HG02973 (cell line): ENCODE measurements around the gene PDCD4.

Experiments
- ATAC-seq: cut with Tn5 transposase; IDR thresholded peaks from one replicate; pipeline ENCODE4 v1.9.1; 2021; ENCODE audit warnings: moderate library complexity; ENCODE audit not compliant: unreplicated experiment

Gene PDCD4

GRCh38 chr10:110841767-110842267 lies 29.9 kb upstream of the PDCD4 start:
- peak; percentile 58 for ATAC-seq

GRCh38 chr10:110842326-110842904 lies 29.3 kb upstream of the PDCD4 start:
- ATAC-seq: no peak

- peak; percentile 69 for ATAC-seq
Measured at GRCh38 chr10:110843031-110843430, 28.7 kb upstream of the PDCD4 start.

GRCh38 chr10:110843796-110844616 lies 27.7 kb upstream of the PDCD4 start:
- no peak for ATAC-seq

- no peak for ATAC-seq
Measured at GRCh38 chr10:110844617-110844881, 27.2 kb upstream of the PDCD4 start.

- no peak for ATAC-seq
Measured at GRCh38 chr10:110845192-110845755, 26.5 kb upstream of the PDCD4 start.

- no peak for ATAC-seq
Measured at GRCh38 chr10:110845756-110846620, 25.7 kb upstream of the PDCD4 start.

- no peak for ATAC-seq
Measured at GRCh38 chr10:110847374-110847773, 24.4 kb upstream of the PDCD4 start.

- no peak for ATAC-seq
Measured at GRCh38 chr10:110848106-110848505, 23.6 kb upstream of the PDCD4 start.

GRCh38 chr10:110850099-110850498 lies 21.6 kb upstream of the PDCD4 start:
- ATAC-seq: no peak

GRCh38 chr10:110851020-110851612 lies 20.6 kb upstream of the PDCD4 start:
- no peak for ATAC-seq

GRCh38 chr10:110852255-110852896 lies 19.4 kb upstream of the PDCD4 start:
- ATAC-seq: no peak

GRCh38 chr10:110852947-110853346 lies 18.8 kb upstream of the PDCD4 start:
- no peak for ATAC-seq

- ATAC-seq: no peak
Measured at GRCh38 chr10:110853921-110854605, 17.7 kb upstream of the PDCD4 start.

GRCh38 chr10:110857265-110858171 lies 14.2 kb upstream of the PDCD4 start:
- ATAC-seq: peak; percentile 34

- no peak for ATAC-seq
Measured at GRCh38 chr10:110858297-110858934, 13.3 kb upstream of the PDCD4 start.

- ATAC-seq: no peak
Measured at GRCh38 chr10:110859206-110859972, 12.3 kb upstream of the PDCD4 start.

GRCh38 chr10:110859973-110860376 lies 11.8 kb upstream of the PDCD4 start:
- no peak for ATAC-seq
